HG02973 (cell line): ENCODE data around the gene WDR62.
A peak's percentile ranks its signal among the peaks of the same experiment; 100 is the strongest.

ENCODE experiments used
- ATAC-seq: cut with Tn5 transposase; IDR thresholded peaks from one replicate; pipeline ENCODE4 v1.9.1; 2021; ENCODE audit warnings: moderate library complexity; ENCODE audit not compliant: unreplicated experiment

The WDR62 gene

DNA sequence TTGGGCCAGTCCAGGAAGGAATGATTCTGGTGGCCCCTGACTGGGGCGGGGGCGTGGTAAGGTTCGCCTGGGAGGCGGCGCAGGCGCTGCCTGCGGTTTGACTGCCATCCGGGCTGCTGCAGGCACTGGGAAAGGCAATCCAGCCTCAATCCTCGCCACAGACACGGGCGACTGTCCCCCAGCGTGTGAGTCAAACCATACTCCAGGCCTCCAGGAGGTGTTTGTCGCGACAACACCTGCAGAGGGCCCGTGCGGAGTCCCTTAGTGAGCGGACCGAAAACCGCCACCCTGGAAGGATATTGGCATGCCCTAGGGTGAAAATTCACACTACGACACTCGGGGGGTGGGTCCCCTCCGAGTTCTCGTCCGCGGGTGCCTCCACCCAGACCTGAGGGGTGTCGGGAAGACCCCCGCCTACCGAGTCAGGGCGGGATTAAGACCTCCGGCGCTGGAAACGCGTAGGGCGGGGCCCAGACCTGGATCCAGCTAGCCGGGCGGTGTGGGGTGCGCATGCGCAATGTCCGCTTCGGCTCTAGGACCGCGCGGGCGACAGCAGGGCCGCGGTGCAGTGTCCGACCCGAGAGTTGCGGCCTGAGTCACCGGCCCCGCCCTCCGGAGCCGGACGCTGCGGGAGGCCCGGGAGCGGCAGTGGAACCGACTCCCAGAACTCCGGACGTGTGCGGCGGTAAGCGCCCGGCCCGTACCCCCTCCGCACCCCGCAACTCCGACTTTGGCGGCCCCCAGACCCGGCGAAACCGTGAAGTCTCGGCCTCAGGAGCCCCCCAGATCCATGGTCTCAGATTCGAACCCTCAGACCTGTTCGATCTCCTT, 85.0 kb downstream of the WDR62 start, which contains the start of gene CAPNS1:
Gene CAPNS1, plus strand, starts transcription at position 594 of the 831 bp plus-strand sequence. CDS start 946 bp downstream, outside the sequence.
- peak; percentile 70 for ATAC-seq

- no peak for ATAC-seq
These were observed 85.8 kb downstream of the WDR62 start for GRCh38 chr19:36140304-36141038.

DNA sequence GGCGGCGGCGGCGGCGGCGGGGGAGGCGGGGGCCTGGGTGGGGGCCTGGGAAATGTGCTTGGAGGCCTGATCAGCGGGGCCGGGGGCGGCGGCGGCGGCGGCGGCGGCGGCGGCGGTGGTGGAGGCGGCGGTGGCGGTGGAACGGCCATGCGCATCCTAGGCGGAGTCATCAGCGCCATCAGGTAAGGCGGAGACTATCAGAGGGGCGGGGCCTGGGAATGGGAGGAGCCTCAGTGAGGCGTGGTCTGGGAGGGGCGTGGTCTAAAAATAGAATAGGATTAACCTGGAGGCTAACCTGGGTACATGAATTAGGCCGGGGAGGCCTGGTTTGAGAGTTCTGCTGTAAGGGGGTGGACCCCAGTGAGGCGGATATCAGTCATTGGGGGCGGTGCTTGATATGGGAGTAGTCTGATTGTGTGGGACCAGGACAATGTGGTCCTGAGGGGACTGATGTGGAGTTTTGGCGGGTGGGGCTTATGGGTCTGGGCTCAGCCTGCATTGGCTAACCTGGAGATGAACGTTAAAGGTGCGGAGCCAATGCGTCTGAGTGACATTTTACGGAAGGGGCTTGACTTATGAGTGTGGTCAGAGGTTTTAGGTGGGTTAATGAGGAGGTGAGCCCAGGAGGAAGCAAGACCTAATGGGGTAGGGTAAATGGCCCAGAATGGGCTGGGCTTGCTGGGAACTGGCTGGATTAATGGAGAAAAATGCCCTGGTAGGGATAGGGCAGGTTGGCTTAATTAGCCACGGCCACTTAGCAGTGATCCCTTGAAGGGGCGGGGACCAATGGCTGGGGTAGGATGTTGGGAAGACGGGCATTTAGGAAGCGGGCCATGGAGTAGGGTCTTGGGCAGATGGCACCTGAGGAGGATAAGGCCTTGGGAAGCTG, 86.6 kb downstream of the WDR62 start:
- no peak for ATAC-seq

DNA sequence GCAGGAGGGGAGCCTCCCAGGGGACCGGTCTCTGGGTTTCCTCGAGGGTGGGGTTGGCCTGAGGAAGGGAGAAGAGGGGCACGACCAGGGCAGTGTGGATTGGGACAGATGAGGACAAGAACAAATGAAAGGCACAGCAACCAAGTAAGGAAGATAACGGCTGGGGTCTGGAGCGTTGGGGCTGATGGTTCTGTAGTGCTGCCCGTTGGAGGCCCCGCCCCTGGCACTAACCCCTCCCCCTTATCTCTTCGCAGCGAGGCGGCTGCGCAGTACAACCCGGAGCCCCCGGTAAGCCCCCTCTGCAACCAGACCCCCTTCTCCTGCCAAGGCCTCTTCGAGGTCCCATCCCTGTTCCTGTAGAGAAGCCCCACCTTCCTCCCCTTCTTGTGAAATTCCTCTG, 87.3 kb downstream of the WDR62 start:
- ATAC-seq: no peak

DNA sequence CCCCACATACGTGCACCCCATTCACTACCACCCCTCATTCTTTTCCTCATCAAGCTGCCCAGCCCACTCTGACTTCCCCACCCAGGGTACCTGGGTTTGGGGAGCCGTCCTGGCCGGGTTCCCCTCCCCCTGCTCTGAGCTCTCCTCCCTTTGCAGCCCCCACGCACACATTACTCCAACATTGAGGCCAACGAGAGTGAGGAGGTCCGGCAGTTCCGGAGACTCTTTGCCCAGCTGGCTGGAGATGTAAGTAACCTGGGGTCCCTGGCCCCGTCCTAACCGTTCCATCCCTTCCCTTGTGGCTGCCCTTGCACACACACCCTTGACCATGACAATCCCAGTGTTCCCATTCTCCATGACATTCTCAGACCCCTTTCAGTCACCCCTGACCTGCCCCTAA, 87.8 kb downstream of the WDR62 start:
- ATAC-seq: no peak

- ATAC-seq: no peak
These were observed 89.9 kb downstream of the WDR62 start for GRCh38 chr19:36144624-36145023.

- no peak for ATAC-seq
These were observed 95.1 kb downstream of the WDR62 start for GRCh38 chr19:36149673-36150406.

DNA sequence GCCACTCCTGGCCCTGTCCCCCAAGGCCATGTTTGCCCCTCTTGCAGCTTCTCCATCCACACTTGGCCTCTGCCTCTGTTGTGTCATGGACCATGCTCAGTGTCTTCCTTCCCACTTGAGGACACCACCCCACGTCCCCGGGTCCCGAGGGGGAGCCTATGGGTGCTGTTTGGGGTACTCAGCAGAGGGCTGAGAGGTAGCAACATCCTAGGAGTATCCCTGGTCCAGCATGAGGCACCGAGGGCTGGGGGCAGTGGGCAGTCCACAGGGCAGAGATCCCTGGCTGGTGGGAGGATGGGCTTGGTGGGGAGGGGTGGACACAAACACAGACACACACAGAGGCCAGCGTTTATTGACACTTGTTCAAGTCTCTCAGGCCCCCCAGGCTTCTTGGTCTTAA, 95.9 kb downstream of the WDR62 start:
- ATAC-seq: no peak

DNA sequence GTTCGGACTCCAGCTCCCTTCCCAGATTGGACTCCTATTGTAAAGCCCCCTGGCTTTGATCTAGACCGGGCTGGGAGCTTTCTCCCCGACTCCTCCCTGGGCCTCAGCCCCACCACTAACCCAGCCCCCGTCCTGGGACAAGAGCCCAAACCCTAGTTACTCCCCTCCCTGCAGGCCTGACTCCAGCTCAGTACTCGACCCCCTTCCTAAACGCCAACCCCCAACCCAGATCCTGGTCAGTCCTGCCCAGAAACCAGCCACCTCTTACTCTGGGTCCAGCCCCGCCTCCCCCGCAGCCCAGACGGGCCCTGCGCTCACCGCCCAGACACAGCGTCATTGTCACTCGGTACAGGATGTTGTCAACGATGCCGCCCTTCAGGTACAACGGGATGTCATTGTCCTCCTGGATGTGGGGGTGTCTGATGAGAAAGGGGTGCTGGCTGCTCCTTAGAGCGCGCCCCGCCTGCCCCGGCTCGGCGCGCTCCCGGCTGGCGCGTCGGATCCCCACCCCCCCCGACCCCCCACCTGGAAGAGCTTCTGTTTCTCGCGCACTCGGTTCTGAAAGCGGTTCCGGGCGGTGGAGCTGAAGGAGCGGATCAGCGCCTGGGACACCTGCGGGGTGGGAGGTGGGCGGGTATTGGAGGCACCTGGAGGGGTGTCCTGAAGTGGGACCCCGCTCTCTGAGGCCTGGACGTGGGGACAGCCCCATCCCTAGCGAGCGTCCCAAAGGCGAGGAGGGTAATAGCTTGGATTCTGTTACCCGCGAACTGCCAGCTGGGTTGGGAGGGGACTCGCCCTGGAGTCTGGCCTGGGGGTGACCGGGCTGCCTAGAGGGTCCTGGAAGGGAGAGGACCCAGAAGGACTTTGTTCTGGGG, 96.7 kb downstream of the WDR62 start:
- ATAC-seq: no peak

DNA sequence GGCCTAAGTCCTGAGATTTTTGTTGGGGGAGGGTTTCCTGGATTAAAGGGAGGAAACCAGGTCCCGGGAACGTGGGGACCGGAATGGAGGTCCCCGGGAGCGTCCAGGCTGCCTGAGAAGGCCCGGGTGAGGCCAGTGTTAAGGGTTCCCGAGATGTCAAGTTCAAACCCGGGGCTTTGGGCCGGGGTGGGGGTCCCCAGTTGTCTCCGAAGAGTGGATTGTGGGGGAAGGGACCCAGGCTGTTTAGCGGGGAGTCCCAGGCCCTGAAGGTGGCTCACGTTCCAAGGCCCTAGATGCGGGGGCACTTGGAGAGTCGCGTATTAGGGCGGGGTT, 97.3 kb downstream of the WDR62 start:
- ATAC-seq: no peak

GRCh38 chr19:36152352-36153091, 97.8 kb downstream of the WDR62 start, which contains the start of gene COX7A1:
COX7A1 (minus strand) TSS chr19:36152447; CDS start chr19:36152407, 40 bp downstream.
- ATAC-seq: no peak

GRCh38 chr19:36153126-36153525, 98.4 kb downstream of the WDR62 start:
- ATAC-seq: no peak
